GM19468 (cell line): Measurements from ENCODE around the gene ADGRV1.

Source experiments
- ATAC-seq: cut with Tn5 transposase; IDR thresholded peaks from one replicate; pipeline ENCODE4 v1.9.1; 2021; ENCODE audit warnings: mild to moderate bottlenecking, moderate library complexity, moderate number of reproducible peaks; ENCODE audit not compliant: unreplicated experiment; ENCODE audit errors: extremely low read depth

Gene ADGRV1

GRCh38 chr5:90853750-90854149, 295.2 kb downstream of the ADGRV1 start:
- no peak for ATAC-seq

- no peak for ATAC-seq
Measured at GRCh38 chr5:90854169-90854568, 295.6 kb downstream of the ADGRV1 start.

- no peak for ATAC-seq
Measured at GRCh38 chr5:90855296-90856010, 296.9 kb downstream of the ADGRV1 start.

- ATAC-seq, result no peak
Measured at GRCh38 chr5:90861843-90862586, 303.4 kb downstream of the ADGRV1 start.

GRCh38 chr5:90865180-90865579, 306.6 kb downstream of the ADGRV1 start:
- ATAC-seq, result no peak

- ATAC-seq, result peak; percentile 55
Measured at GRCh38 chr5:90866333-90866732, 307.7 kb downstream of the ADGRV1 start.

GRCh38 chr5:90866915-90867731, 308.5 kb downstream of the ADGRV1 start:
- no peak for ATAC-seq

- no peak for ATAC-seq
Measured at GRCh38 chr5:90868799-90869198, 310.2 kb downstream of the ADGRV1 start.

GRCh38 chr5:90871391-90871991, 312.9 kb downstream of the ADGRV1 start:
- ATAC-seq, result no peak

- no peak for ATAC-seq
Measured at GRCh38 chr5:90873033-90873517, 314.5 kb downstream of the ADGRV1 start.

- no peak for ATAC-seq
Measured at GRCh38 chr5:90874066-90874465, 315.5 kb downstream of the ADGRV1 start.

- ATAC-seq, result no peak
Measured at GRCh38 chr5:90875456-90875855, 316.9 kb downstream of the ADGRV1 start.

- ATAC-seq, result no peak
Measured at GRCh38 chr5:90876366-90876765, 317.8 kb downstream of the ADGRV1 start.

- ATAC-seq, result no peak
Measured at GRCh38 chr5:90877049-90877448, 318.5 kb downstream of the ADGRV1 start.

GRCh38 chr5:90878081-90878480, 319.5 kb downstream of the ADGRV1 start:
- ATAC-seq, result no peak

GRCh38 chr5:90878549-90879196, 320.1 kb downstream of the ADGRV1 start:
- ATAC-seq, result no peak

GRCh38 chr5:90881626-90882150, 323.1 kb downstream of the ADGRV1 start:
- no peak for ATAC-seq

GRCh38 chr5:90882448-90882847, 323.9 kb downstream of the ADGRV1 start:
- no peak for ATAC-seq

- no peak for ATAC-seq
Measured at GRCh38 chr5:90885180-90885868, 326.7 kb downstream of the ADGRV1 start.
